IMR-90 (cell line): Measurements from ENCODE around the gene CPEB1. TPM values are rescaled to one million over a fixed set of nuclear protein-coding genes. Genes with fewer than 3 reads are reported as not detected.

Experiments used
- ATAC-seq: fragments of 200-7000 bp; cut with Tn5 transposase; 2 replicates; pipeline ENCODE4 v1.9.1; 2020; ENCODE audit warnings: low read depth, mild to moderate bottlenecking, moderate library complexity
- BruUV-seq: library from RNA; stranded (reverse); fragments of 400-500 nt; replicated peaks from 2 replicates; lab custom pipeline; 2021; lab: Mats Ljungman, UMichigan
- CTCF ChIA-PET: fragments of 300-600 bp; formaldehyde crosslinking; extraction: SDS; loops from one replicate; lab custom pipeline; 2021; ENCODE audit warnings: antibody characterized with exemption; lab: Yijun Ruan, JAX
- POLR2A ChIA-PET: fragments of 300-600 bp; sonication (Branson Sonifier 250); formaldehyde crosslinking; loops from one replicate; lab custom pipeline; 2022; ENCODE audit warnings: antibody characterized with exemption; ENCODE audit not compliant: unreplicated experiment; lab: Charles Lee
- DNase-seq: peaks from one replicate; pipeline ENCODE4 v3.0.0; 2013
- H2AFZ ChIP-seq: replicated peaks from 2 replicates; pipeline ENCODE3; 2013; ENCODE audit warnings: low read length, mild to moderate bottlenecking; ENCODE audit not compliant: poor library complexity
- H2AK5ac ChIP-seq: 2 replicates; pipeline ENCODE4 v1.6.1; 2013; ENCODE audit warnings: low read depth, low read length, inconsistent platforms
- H2AK9ac ChIP-seq: replicated peaks from 2 replicates; pipeline ENCODE3; 2013; ENCODE audit warnings: mild to moderate bottlenecking, low read depth, low read length, moderate library complexity; ENCODE audit not compliant: poor library complexity
- H2BK120ac ChIP-seq: 2 replicates; pipeline ENCODE4 v1.6.1; 2013; ENCODE audit warnings: low read depth, low read length, inconsistent platforms
- H2BK15ac ChIP-seq: 3 replicates; pipeline ENCODE4 v1.6.1; 2013; ENCODE audit warnings: low read depth, low read length, inconsistent platforms
- H2BK20ac ChIP-seq: 2 replicates; pipeline ENCODE4 v1.6.1; 2013; ENCODE audit warnings: low read depth, mild to moderate bottlenecking, inconsistent platforms, low read length, moderate library complexity
- H2BK5ac ChIP-seq: 2 replicates; pipeline ENCODE4 v1.6.1; 2013; ENCODE audit warnings: mild to moderate bottlenecking, low read depth, low read length, inconsistent platforms; ENCODE audit not compliant: poor library complexity, severe bottlenecking
- H3K14ac ChIP-seq: replicated peaks from 2 replicates; pipeline ENCODE4 v1.6.1; 2013; ENCODE audit warnings: low read depth, low read length, inconsistent platforms
- H3K18ac ChIP-seq: 2 replicates; pipeline ENCODE4 v1.6.1; 2013; ENCODE audit warnings: low read depth, low read length, control low read depth
- H3K23ac ChIP-seq: 2 replicates; pipeline ENCODE4 v1.6.1; 2013; ENCODE audit warnings: low read depth, low read length, inconsistent platforms
- H3K27ac ChIP-seq: 2 replicates; pipeline ENCODE4 v1.5.1; 2013; ENCODE audit warnings: mild to moderate bottlenecking, control low read depth, low read length; ENCODE audit not compliant: insufficient read depth
- H3K27me3 ChIP-seq: 2 replicates; pipeline ENCODE4 v1.6.1; 2013; ENCODE audit warnings: low read length; ENCODE audit not compliant: control insufficient read depth, insufficient read depth
- H3K36me3 ChIP-seq: 2 replicates; pipeline ENCODE4 v1.6.1; 2013; ENCODE audit warnings: low read length, mixed read lengths; ENCODE audit not compliant: control insufficient read depth, insufficient read depth
- H3K4ac ChIP-seq: 2 replicates; pipeline ENCODE4 v1.6.1; 2013; ENCODE audit warnings: low read depth, low read length, inconsistent platforms
- H3K4me1 ChIP-seq: 2 replicates; pipeline ENCODE4 v1.6.1; 2013; ENCODE audit warnings: low read length, mixed read lengths; ENCODE audit not compliant: control insufficient read depth, insufficient read depth
- H3K4me2 ChIP-seq: 2 replicates; pipeline ENCODE4 v1.6.1; 2013; ENCODE audit warnings: low read depth, mild to moderate bottlenecking, control low read depth, low read length, moderate library complexity
- H3K4me3 ChIP-seq: 2 replicates; pipeline ENCODE4 v1.5.1; 2013; ENCODE audit warnings: low read depth, mild to moderate bottlenecking, control low read depth, low read length, moderate library complexity; ENCODE audit not compliant: insufficient read depth
- H3K56ac ChIP-seq: 2 replicates; pipeline ENCODE4 v1.6.1; 2013; ENCODE audit warnings: low read length, inconsistent platforms; ENCODE audit not compliant: insufficient read depth; ENCODE audit errors: extremely low read depth
- H3K79me1 ChIP-seq, 2 experiments: 2 replicates each; pipeline ENCODE4 v1.6.1; 2013; ENCODE audit warnings: low read length in 2 of 2, inconsistent platforms in 1 of 2, low read depth in 1 of 2
- H3K9ac ChIP-seq: 2 replicates; pipeline ENCODE4 v1.6.1; 2013; ENCODE audit warnings: low read depth, low read length, control low read depth
- H3K9me1 ChIP-seq: 2 replicates; pipeline ENCODE4 v1.6.1; 2013; ENCODE audit warnings: low read length, inconsistent platforms; ENCODE audit not compliant: insufficient read depth
- H3K9me3 ChIP-seq: 2 replicates; pipeline ENCODE4 v1.6.1; 2013; ENCODE audit warnings: low read length; ENCODE audit not compliant: control insufficient read depth, insufficient read depth
- H4K20me1 ChIP-seq: 2 replicates; pipeline ENCODE4 v1.6.1; 2013; ENCODE audit warnings: low read length, inconsistent platforms; ENCODE audit not compliant: insufficient read depth
- H4K5ac ChIP-seq: 2 replicates; pipeline ENCODE4 v1.6.1; 2013; ENCODE audit warnings: mild to moderate bottlenecking, low read depth, low read length, control low read depth
- H4K8ac ChIP-seq, 2 experiments: 2 replicates each; pipeline ENCODE4 v1.6.1; 2013; ENCODE audit warnings: low read depth in 2 of 2, low read length in 2 of 2, control low read depth in 1 of 2, inconsistent platforms in 1 of 2
- H4K91ac ChIP-seq: 2 replicates; pipeline ENCODE4 v1.6.1; 2013; ENCODE audit warnings: low read depth, low read length, inconsistent platforms; ENCODE audit not compliant: insufficient read depth
- FOS ChIP-seq: fragments of 150-350 bp; IDR thresholded peaks from 2 replicates; pipeline ENCODE4 v1.6.1; 2016; ENCODE audit warnings: low read depth, low read length
- MAFK ChIP-seq: IDR thresholded peaks from 2 replicates; pipeline ENCODE4 v1.6.1; 2012; ENCODE audit warnings: low read depth, low read length, improper control_type of control experiment
- POLR2A ChIP-seq: IDR thresholded peaks from 2 replicates; pipeline ENCODE4 v1.6.1; 2012; ENCODE audit warnings: mild to moderate bottlenecking, low read depth, low read length
- WGBS, 2 experiments: methylation state at CpG; one replicate each; pipeline versions ENCODE4 v1.1.5 to v1.1.7; 2013; ENCODE audit warnings: missing lambda C conversion rate in 2 of 2; ENCODE audit not compliant: insufficient read length in 1 of 2; ENCODE audit errors: extremely low coverage in 2 of 2; 5-methylcytosine and 5-hydroxymethylcytosine counted together
- dilution Hi-C: fragments of 300-500 bp; cut with HindIII; formaldehyde crosslinking; loops from one replicate; pipeline ENCODE4 v1.14.3; 2018; ENCODE audit warnings: low sequenced_read_pairs; ENCODE audit not compliant: unreplicated experiment
- in situ Hi-C: fragments of 300-500 bp; cut with MboI; formaldehyde crosslinking; loops from 3 replicates; pipeline ENCODE4 v1.14.3; 2019; ENCODE audit warnings: low sequenced_read_pairs, inconsistent platforms, mixed read lengths
- intact Hi-C: fragments of 100-400 bp; cut with micrococcal nuclease; formaldehyde crosslinking; loops from 2 replicates; pipeline ENCODE4 v1.10.0; 2022
- polyA plus RNA-seq, 3 experiments: library from polyadenylated mRNA; depleted of rRNA; stranded (reverse); fragments of >200 nt; gene quantifications; 2 replicates each; pipeline ENCODE4 v1.2.3, GENCODE V29; 2012; ENCODE audit warnings: low replicate concordance in 1 of 3
- total RNA-seq: library from RNA; depleted of rRNA; stranded (reverse); fragments of >200 nt; gene quantifications from 2 replicates; pipeline ENCODE4 v1.2.3, GENCODE V29; 2012

CPEB1 gene
- total and polyA plus RNA-seq, 2 of the 4 experiments (the other 2 are of a cell fraction): 8.9 to 12.5 TPM

DNA sequence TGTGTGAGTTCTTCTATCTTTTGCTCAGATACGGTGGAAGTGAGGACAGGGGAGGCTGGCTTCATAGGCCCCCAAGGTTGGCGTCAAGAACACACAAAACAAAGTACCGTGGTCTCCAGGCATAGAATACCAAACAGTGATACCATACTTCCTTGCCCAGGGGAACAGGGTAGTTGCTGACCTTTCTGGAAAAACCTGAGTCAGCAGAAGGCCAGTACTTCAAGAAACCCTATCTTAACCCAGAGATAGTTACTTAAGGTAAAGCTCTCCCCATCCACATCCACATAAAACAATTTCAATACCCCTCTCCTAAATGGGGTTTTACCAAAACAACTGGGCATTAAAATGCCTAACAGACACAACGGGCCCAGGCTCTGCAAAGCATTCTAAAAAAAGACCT, 77.3 kb downstream of the CPEB1 start:
- no peak for ATAC-seq
- no peaks in the 10 kb centered on the region for H3K9me3 ChIP-seq
- H3K27ac ChIP-seq: no peak overlapping the region
- BruUV-seq: no TSS peak
- no peak overlapping the region for H4K91ac ChIP-seq
- H4K5ac ChIP-seq: no peak overlapping the region
- TF ChIP-seq POLR2A: no peak
- TF ChIP-seq MAFK: peak; percentile 90
- no peak for TF ChIP-seq FOS
- 0 out of 2 replicates have a peak, but pooled peaks cover 2% of the 10 kb centered on the region for H3K27me3 ChIP-seq
- H2BK20ac ChIP-seq: no peak overlapping the region
- peaks cover 0 to 7% of the 10 kb centered on the region in 2 experiments; a peak in 1 of 4 replicates for H3K79me1 ChIP-seq
- no peaks in the 10 kb centered on the region for H4K20me1 ChIP-seq
- intact Hi-C loops (no loop called here), dilution Hi-C loops (no loop called here), in situ Hi-C loops (loop anchor here (10.0 kb wide), 1 partner anchor 435 kb away; no protein-coding TSS in a partner anchor)
- H2AK9ac ChIP-seq: no peak overlapping the region
- no peaks in the 10 kb centered on the region for H3K36me3 ChIP-seq
- no peak overlapping the region for H2AK5ac ChIP-seq
- no peak overlapping the region for H4K8ac ChIP-seq
- H3K9me1 ChIP-seq: peaks cover 4% of the 10 kb centered on the region; the same call in 1 of the 2 replicates
- no peak overlapping the region for H3K14ac ChIP-seq
- ChIA-PET CTCF (no interaction called here), POLR2A (no interaction called here)
- H2BK15ac ChIP-seq: no peak overlapping the region
- DNase-seq: no peak
- H3K4me1 ChIP-seq: peaks cover 11% of the 10 kb centered on the region
- H3K9ac ChIP-seq: no peak overlapping the region
- no peak overlapping the region for H3K4me3 ChIP-seq
- no peak overlapping the region for H3K4me2 ChIP-seq
- no peak overlapping the region for H3K18ac ChIP-seq
- H2BK120ac ChIP-seq: no peak overlapping the region
- H3K23ac ChIP-seq: no peak overlapping the region
- no peak overlapping the region for H2AFZ ChIP-seq
- no peak overlapping the region for H3K4ac ChIP-seq
- H3K56ac ChIP-seq: no peak overlapping the region
- no peak overlapping the region for H2BK5ac ChIP-seq
- WGBS, 2 experiments: no CpG with 5 or more reads among the region's 4 CpGs
